HUES6 (cell line): ENCODE data around the gene SLC27A3.

Experiments used
- H3K27ac ChIP-seq: 2 replicates; pipeline ENCODE4 v1.7.0; 2013; ENCODE audit warnings: low read depth, mild to moderate bottlenecking, low read length, inconsistent platforms
- H3K27me3 ChIP-seq: 2 replicates; pipeline ENCODE4 v1.6.1; 2013; ENCODE audit warnings: low read length; ENCODE audit not compliant: control insufficient read depth, insufficient read depth
- H3K36me3 ChIP-seq: 2 replicates; pipeline ENCODE4 v1.6.1; 2013; ENCODE audit warnings: low read length; ENCODE audit not compliant: control insufficient read depth, insufficient read depth
- H3K4me1 ChIP-seq: 2 replicates; pipeline ENCODE4 v1.6.1; 2013; ENCODE audit warnings: low read length; ENCODE audit not compliant: control insufficient read depth, insufficient read depth
- H3K4me3 ChIP-seq: 2 replicates; pipeline ENCODE4 v1.5.1; 2013; ENCODE audit warnings: low read depth, low read length
- H3K9ac ChIP-seq: one replicate; pipeline ENCODE4 v1.6.1; 2013; ENCODE audit warnings: mild to moderate bottlenecking, low read length
- H3K9me3 ChIP-seq: 2 replicates; pipeline ENCODE4 v1.6.1; 2013; ENCODE audit warnings: low read depth, low read length; ENCODE audit not compliant: control insufficient read depth, insufficient read depth

Gene SLC27A3

GRCh38 chr1:153795330-153795837 is 20.2 kb downstream of the SLC27A3 start:
- H3K36me3 ChIP-seq: 0 out of 2 replicates have a peak, but pooled peaks cover 4% of the 10 kb centered on the region
- no peaks in the 10 kb centered on the region for H3K27me3 ChIP-seq
- no peak overlapping the region for H3K9ac ChIP-seq
- H3K4me1 ChIP-seq: peaks cover 33% of the 10 kb centered on the region
- no peaks in the 10 kb centered on the region for H3K9me3 ChIP-seq
- H3K4me3 ChIP-seq: no peak overlapping the region
- no peak overlapping the region for H3K27ac ChIP-seq

- Histone ChIP-seq H3K9ac (no peak overlapping the region), H3K27me3 (no peaks in the 10 kb centered on the region), H3K27ac (no peak overlapping the region), H3K36me3 (0 out of 2 replicates have a peak, but pooled peaks cover 4% of the 10 kb centered on the region), H3K4me1 (peaks cover 33% of the 10 kb centered on the region), H3K9me3 (no peaks in the 10 kb centered on the region), H3K4me3 (no peak overlapping the region)
Measured at GRCh38 chr1:153795934-153796785, 21.0 kb downstream of the SLC27A3 start.

- no peak overlapping the region for H3K27ac ChIP-seq
- 0 out of 2 replicates have a peak, but pooled peaks cover 4% of the 10 kb centered on the region for H3K36me3 ChIP-seq
- H3K9ac ChIP-seq: no peak overlapping the region
- peaks cover 29% of the 10 kb centered on the region for H3K4me1 ChIP-seq
- no peaks in the 10 kb centered on the region for H3K27me3 ChIP-seq
- no peaks in the 10 kb centered on the region for H3K9me3 ChIP-seq
- no peak overlapping the region for H3K4me3 ChIP-seq
Measured at GRCh38 chr1:153796786-153797659, 21.8 kb downstream of the SLC27A3 start.

- Histone ChIP-seq H3K4me1 (peaks cover 23% of the 10 kb centered on the region), H3K4me3 (no peak overlapping the region), H3K27me3 (no peaks in the 10 kb centered on the region), H3K36me3 (peaks cover 4% of the 10 kb centered on the region; the same call in 1 of the 2 replicates), H3K27ac (no peak overlapping the region), H3K9ac (no peak overlapping the region), H3K9me3 (no peaks in the 10 kb centered on the region)
Measured at GRCh38 chr1:153798468-153798780, 23.2 kb downstream of the SLC27A3 start.

- no peak overlapping the region for H3K27ac ChIP-seq
- peaks cover 4% of the 10 kb centered on the region; the same call in 1 of the 2 replicates for H3K36me3 ChIP-seq
- no peaks in the 10 kb centered on the region for H3K27me3 ChIP-seq
- H3K4me1 ChIP-seq: peaks cover 19% of the 10 kb centered on the region
- no peaks in the 10 kb centered on the region for H3K9me3 ChIP-seq
- H3K4me3 ChIP-seq: no peak overlapping the region
- H3K9ac ChIP-seq: no peak overlapping the region
Measured at GRCh38 chr1:153799016-153799415, 23.8 kb downstream of the SLC27A3 start.

GRCh38 chr1:153799566-153800465 is 24.6 kb downstream of the SLC27A3 start:
- no peak overlapping the region for H3K9ac ChIP-seq
- no peak overlapping the region for H3K27ac ChIP-seq

GRCh38 chr1:153800516-153800915 is 25.3 kb downstream of the SLC27A3 start:
- Histone ChIP-seq H3K4me1 (peaks cover 4% of the 10 kb centered on the region; the same call in 1 of the 2 replicates), H3K9me3 (no peaks in the 10 kb centered on the region), H3K27ac (no peak overlapping the region), H3K4me3 (no peak overlapping the region), H3K36me3 (peaks cover 4% of the 10 kb centered on the region; the same call in 1 of the 2 replicates), H3K9ac (no peak overlapping the region), H3K27me3 (no peaks in the 10 kb centered on the region)

More at GRCh38 chr1:153799566-153800465, 24.6 kb downstream of the SLC27A3 start:
- H3K9me3 ChIP-seq: no peaks in the 10 kb centered on the region
- no peaks in the 10 kb centered on the region for H3K27me3 ChIP-seq
- H3K4me1 ChIP-seq: peaks cover 11% of the 10 kb centered on the region
- peaks cover 4% of the 10 kb centered on the region; the same call in 1 of the 2 replicates for H3K36me3 ChIP-seq
- H3K4me3 ChIP-seq: no peak overlapping the region

- H3K9ac ChIP-seq: no peak overlapping the region
- peaks cover 4% of the 10 kb centered on the region; the same call in 1 of the 2 replicates for H3K36me3 ChIP-seq
- H3K27ac ChIP-seq: no peak overlapping the region
- H3K9me3 ChIP-seq: no peaks in the 10 kb centered on the region
- no peaks in the 10 kb centered on the region for H3K27me3 ChIP-seq
- no peak overlapping the region for H3K4me3 ChIP-seq
- 0 out of 2 replicates have a peak, but pooled peaks cover 4% of the 10 kb centered on the region for H3K4me1 ChIP-seq
Measured at GRCh38 chr1:153801028-153801625, 25.9 kb downstream of the SLC27A3 start.

- no peak overlapping the region for H3K4me3 ChIP-seq
- H3K9me3 ChIP-seq: no peaks in the 10 kb centered on the region
- H3K9ac ChIP-seq: no peak overlapping the region
- 0 out of 2 replicates have a peak, but pooled peaks cover 4% of the 10 kb centered on the region for H3K4me1 ChIP-seq
- H3K27me3 ChIP-seq: no peaks in the 10 kb centered on the region
- peaks cover 8% of the 10 kb centered on the region for H3K36me3 ChIP-seq
- no peak overlapping the region for H3K27ac ChIP-seq
Measured at GRCh38 chr1:153801786-153802697, 26.8 kb downstream of the SLC27A3 start.
